Body of pancreas (tissue), 4 donors: Measurements from ENCODE around the gene ISOC2. TPM values are rescaled to one million over a fixed set of nuclear protein-coding genes. Genes with fewer than 3 reads are reported as not detected.

ENCODE experiments used
- ATAC-seq: fragments of 150-250 bp; one replicate; pipeline ENCODE4 v1.9.1; 2016
- DNase-seq, 4 donors: peaks; one replicate each; pipeline ENCODE4 v3.0.0-alpha.2; 2019
- H3K27ac ChIP-seq, 4 donors: fragments of 200-600 bp; sonication (generic); 1 replicate in 3 of 4; 2 replicates in 1 of 4; pipeline versions ENCODE4 v1.5.1 to v1.6.1; 2016 to 2019; ENCODE audit warnings: mild to moderate bottlenecking in 1 of 4, mixed read lengths in 1 of 4, moderate library complexity in 1 of 4
- H3K27me3 ChIP-seq, 2 donors: fragments of 200-600 bp; sonication (generic); one replicate each; pipeline ENCODE4 v1.6.0; 2016; ENCODE audit warnings: mild to moderate bottlenecking in 1 of 2
- H3K36me3 ChIP-seq, 2 donors: fragments of 200-600 bp; sonication (generic); replicated peaks in 1 of 2; 2 replicates each; pipeline ENCODE4 v1.5.1; 2016; ENCODE audit warnings: low read depth in 2 of 2; ENCODE audit not compliant: insufficient read depth in 1 of 2
- H3K4me1 ChIP-seq: fragments of 200-600 bp; sonication (generic); one replicate; pipeline ENCODE4 v1.6.0; 2016
- H3K4me3 ChIP-seq, 2 donors: fragments of 200-600 bp; sonication (generic); 1 replicate in 1 of 2; 2 replicates in 1 of 2; pipeline ENCODE4 v1.5.1; 2016 to 2019
- H3K9me3 ChIP-seq, 3 donors: fragments of 200-600 bp; sonication (generic); 1 replicate in 2 of 3; 2 replicates in 1 of 3; pipeline ENCODE4 v1.5.1; 2016
- POLR2A ChIP-seq, 3 donors: fragments of 450-650 bp; IDR thresholded peaks; one replicate each; pipeline ENCODE4 v1.6.1; 2016; ENCODE audit warnings: antibody characterized with exemption in 3 of 3, mild to moderate bottlenecking in 2 of 3
- WGBS, 2 donors: methylation state at CpG; one replicate each; pipeline ENCODE4 v1.1.5; 2017; 5-methylcytosine and 5-hydroxymethylcytosine counted together
- intact Hi-C: fragments of 100-400 bp; cut with DNase I; formaldehyde crosslinking; loops from one replicate; pipeline ENCODE4 v1.15.1; 2023
- total RNA-seq, 2 donors: library from RNA; depleted of rRNA; stranded (reverse); fragments of >200 nt; gene quantifications; one replicate each; pipeline ENCODE4 v1.1.0, GENCODE V29; 2016
- TF ChIP-seq, protein P1 (sequence below), 7 experiments: fragments of 450-650 bp in 4 of 7; fragments of 200-600 bp in 3 of 7; sonication (generic) in 3 of 7; IDR thresholded peaks; one replicate each; pipeline ENCODE4 v1.5.1; 2016 to 2019; ENCODE audit warnings: antibody characterized with exemption in 7 of 7

Gene ISOC2
- total RNA-seq, 2 donors from 2014 or later = 38.4 to 75.8 TPM

DNA sequence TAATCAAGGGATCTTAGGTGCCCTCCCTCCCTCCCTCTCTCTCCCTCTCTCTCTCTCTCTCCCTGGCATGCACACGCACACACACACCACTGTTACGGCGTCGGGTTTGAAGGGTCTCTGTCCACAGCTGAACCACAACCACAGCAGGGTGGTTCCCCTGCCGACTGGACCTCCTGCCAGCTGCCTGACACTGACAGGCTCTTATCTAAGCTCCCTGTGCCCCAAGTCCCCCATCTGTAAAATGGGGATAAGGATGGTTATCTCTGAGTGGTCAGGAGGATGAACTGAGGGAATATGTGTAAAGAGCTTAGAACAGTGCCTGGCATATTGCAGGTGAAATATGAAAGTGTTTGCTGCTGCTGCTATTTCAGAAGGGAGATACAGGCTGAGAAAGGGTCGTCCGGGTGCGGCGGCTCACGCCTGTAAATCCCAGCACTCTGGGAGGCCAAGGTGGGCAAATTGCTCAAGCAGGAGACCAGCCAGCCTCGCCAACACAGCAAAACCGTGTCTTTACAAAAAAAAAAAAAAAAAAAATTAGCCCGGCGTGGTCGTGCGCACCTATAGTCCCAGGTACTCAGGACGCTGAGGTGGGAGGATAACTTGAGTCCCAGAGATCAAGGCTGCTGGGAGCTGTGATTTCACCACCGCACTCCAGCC lies 17.5 kb downstream of the ISOC2 start:
- intact Hi-C loops = no loop called here
- no peaks in the 10 kb centered on the region for H3K36me3 ChIP-seq
- ATAC-seq (no peak), DNase-seq (no peak)
- H3K27ac ChIP-seq = no peak overlapping the region
- TF ChIP-seq, protein P1, sequence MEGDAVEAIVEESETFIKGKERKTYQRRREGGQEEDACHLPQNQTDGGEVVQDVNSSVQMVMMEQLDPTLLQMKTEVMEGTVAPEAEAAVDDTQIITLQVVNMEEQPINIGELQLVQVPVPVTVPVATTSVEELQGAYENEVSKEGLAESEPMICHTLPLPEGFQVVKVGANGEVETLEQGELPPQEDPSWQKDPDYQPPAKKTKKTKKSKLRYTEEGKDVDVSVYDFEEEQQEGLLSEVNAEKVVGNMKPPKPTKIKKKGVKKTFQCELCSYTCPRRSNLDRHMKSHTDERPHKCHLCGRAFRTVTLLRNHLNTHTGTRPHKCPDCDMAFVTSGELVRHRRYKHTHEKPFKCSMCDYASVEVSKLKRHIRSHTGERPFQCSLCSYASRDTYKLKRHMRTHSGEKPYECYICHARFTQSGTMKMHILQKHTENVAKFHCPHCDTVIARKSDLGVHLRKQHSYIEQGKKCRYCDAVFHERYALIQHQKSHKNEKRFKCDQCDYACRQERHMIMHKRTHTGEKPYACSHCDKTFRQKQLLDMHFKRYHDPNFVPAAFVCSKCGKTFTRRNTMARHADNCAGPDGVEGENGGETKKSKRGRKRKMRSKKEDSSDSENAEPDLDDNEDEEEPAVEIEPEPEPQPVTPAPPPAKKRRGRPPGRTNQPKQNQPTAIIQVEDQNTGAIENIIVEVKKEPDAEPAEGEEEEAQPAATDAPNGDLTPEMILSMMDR (IDR thresholded peaks at IDR 0.05) = no peak
- TF ChIP-seq POLR2A (IDR thresholded peaks at IDR 0.05) = no peak
- no peak overlapping the region for H3K4me3 ChIP-seq
- no peaks in the 10 kb centered on the region for H3K9me3 ChIP-seq
- no peaks in the 10 kb centered on the region for H3K4me1 ChIP-seq
- whole genome bisulfite sequencing, 2 donors = 22 to 23% methylated on average over 18 of the region's 18 CpGs
- H3K27me3 ChIP-seq = peaks cover 0 to 20% of the 10 kb centered on the region in 2 donors

DNA sequence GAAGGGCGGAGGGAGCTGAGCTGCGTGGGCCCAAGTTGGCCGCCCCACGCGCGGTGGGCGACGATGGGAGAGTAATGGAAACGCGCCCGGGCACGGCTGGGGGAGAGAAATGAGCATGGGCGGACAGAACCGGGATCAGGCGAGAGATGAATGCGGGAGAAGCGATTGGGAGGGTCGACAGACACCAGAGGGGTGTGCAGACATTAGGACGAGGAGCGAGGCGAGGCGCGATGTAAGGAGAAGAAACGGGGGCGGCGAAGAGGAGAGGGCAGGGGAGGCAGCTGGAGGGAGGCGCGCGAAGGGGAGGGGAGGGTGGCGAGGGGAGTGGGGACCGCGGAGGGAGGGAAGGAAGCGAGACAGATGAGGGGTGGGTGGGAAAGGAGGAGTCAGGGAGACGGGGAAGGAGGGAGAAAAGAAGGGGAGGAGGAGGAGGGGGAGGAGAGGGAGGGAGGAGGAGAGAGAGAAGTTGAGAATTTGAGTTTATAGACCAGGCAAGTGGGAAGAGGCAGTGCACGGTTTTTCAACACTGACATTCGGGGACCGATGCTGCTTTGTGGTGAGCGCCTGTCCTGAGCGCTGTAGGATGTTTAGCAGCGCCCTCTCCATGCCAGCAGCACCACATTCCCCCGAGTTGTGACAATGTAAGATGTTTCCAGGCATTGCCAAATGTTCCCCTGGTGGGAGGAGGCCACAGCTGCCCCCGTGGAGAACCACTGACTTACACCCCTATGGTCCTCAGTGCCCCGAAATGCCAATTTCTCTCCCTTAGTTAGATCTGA lies 18.2 kb downstream of the ISOC2 start, which contains the start of gene SHISA7:
SHISA7 (minus strand) TSS at position 256 of the 779 bp plus-strand sequence. CDS start 437 bp downstream, outside the sequence.
- peaks cover 0 to 23% of the 10 kb centered on the region in 2 donors for H3K27me3 ChIP-seq

DNA sequence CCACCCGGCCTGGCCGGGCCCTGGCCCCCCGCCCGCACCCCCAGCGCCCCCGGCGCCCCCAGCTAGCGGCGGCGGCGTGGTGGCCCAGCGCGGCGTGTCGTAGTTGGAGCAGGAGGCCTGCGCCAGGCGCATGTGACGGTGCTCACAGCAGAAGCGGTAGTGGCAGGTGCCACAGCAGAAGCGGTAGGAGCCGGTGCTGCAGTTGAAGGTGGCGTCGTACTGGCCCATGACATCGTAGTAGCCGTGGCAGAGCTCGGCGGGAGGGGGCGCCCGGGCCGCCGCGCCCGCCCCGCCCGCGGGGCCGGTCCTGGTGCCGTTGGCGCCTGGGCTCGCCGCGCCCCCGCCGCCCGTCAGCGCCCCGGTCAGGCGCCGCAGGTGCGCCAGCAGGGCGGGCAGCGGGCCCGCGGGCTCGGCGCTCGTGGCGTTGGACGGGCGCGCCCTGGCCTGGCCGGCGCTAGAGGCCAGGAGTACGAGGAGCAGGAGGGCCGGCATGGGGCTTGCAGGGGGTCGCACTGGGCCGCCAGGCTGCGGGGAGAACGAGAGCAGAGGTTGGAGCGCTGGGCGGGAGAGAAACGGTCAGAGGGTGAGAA lies 19.0 kb downstream of the ISOC2 start:
- ATAC-seq (no peak), DNase-seq (no peak)
- H3K36me3 ChIP-seq = no peaks in the 10 kb centered on the region
- H3K27ac ChIP-seq = no peak overlapping the region
- H3K9me3 ChIP-seq = no peaks in the 10 kb centered on the region
- peaks cover 0 to 26% of the 10 kb centered on the region in 2 donors for H3K27me3 ChIP-seq
- H3K4me3 ChIP-seq = no peak overlapping the region
- intact Hi-C loops = no loop called here
- H3K4me1 ChIP-seq = no peaks in the 10 kb centered on the region
- WGBS, 2 donors = 0 to 2% methylated on average over 18 to 48 of the region's 72 CpGs
- TF ChIP-seq, protein P1 (IDR thresholded peaks at IDR 0.05) = no peak
- TF ChIP-seq POLR2A (IDR thresholded peaks at IDR 0.05) = no peak

More for the DNA sequence above, 18.2 kb downstream of the ISOC2 start, which contains the start of gene SHISA7:
- DNase-seq = no peak
- intact Hi-C loops = no loop called here
- Histone ChIP-seq H3K4me3 (no peak within 1 kb of the TSS), H3K4me1 (no peaks in the 10 kb centered on the region), H3K36me3 (no peaks in the 10 kb centered on the region), H3K9me3 (no peaks in the 10 kb centered on the region), H3K27ac (no peak within 1 kb of the TSS)
- WGBS, 2 donors = 1 to 3% methylated on average over 40 to 43 of the region's 43 CpGs
- TF ChIP-seq, protein P1 (IDR thresholded peaks at IDR 0.05) = no peak
- TF ChIP-seq POLR2A (IDR thresholded peaks at IDR 0.05) = no peak
- ATAC-seq = no peak

DNA sequence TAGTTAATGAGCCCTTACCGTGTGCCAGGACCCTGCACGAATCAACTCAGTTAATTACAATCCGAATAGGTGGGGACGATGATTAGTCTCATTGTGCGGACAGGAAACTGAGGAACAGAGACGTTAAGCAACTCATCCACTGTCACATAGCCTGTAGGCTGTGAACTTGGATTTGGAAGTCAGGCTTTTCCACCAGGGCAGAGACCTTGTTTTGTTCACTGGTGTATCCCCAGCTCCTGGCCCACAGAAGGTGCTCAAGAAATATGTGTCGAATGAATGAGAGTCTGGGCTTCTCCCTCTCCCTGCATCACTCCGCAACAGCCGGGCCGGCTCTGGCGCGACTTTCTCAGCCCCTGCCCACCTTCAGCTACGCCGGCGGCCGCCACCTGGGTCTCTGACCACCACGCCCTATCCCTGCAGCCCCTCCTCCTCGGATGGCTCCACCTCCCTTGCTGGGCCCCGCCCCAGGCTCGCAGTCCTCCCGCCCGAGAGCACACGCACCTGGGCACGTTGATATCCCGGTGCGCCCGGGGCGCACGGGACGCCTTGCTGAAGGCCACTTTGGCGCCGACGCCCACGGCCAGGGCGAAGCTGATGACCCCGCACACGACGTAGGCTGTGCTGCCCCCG lies 19.6 kb downstream of the ISOC2 start:
- H3K36me3 ChIP-seq = no peaks in the 10 kb centered on the region
- no peaks in the 10 kb centered on the region for H3K9me3 ChIP-seq
- no peak for DNase-seq
- no peak overlapping the region for H3K4me3 ChIP-seq
- no peak overlapping the region for H3K27ac ChIP-seq
- WGBS, 2 donors = 2 to 6% methylated on average over 7 to 39 of the region's 39 CpGs
- intact Hi-C loops = no loop called here
- H3K4me1 ChIP-seq = no peaks in the 10 kb centered on the region
- TF ChIP-seq, protein P1 (IDR thresholded peaks at IDR 0.05) = no peak
- no peak for TF ChIP-seq POLR2A (IDR thresholded peaks at IDR 0.05)
- peaks cover 0 to 26% of the 10 kb centered on the region in 2 donors for H3K27me3 ChIP-seq
- ATAC-seq = no peak
